ENCODE measurements around the gene C10orf88.

C10orf88 gene

GRCh38 chr10:122953902-122954730 lies at the start of gene C10orf88:
Gene C10orf88, minus strand, starts transcription at chr10:122954227. Its CDS starts 49 bp downstream, at chr10:122954178.
- DNase-seq (ENCODE audit: insufficient read length, low spot score) (peak; percentile 77), FAIRE-seq (peak; percentile 86)
- TF ChIP-seq POLR2A (IDR thresholded peaks at IDR 0.05; ENCODE audit: low read depth, low read length), result no peak

GRCh38 chr10:123001370-123001769 lies 47.3 kb upstream of the C10orf88 start:
- TF ChIP-seq POLR2A (IDR thresholded peaks at IDR 0.05; ENCODE audit: low read depth, low read length), result no peak
- FAIRE-seq, result no peak
- no peak for DNase-seq (ENCODE audit: insufficient read length, low spot score)

GRCh38 chr10:123000155-123000554 lies 46.1 kb upstream of the C10orf88 start:
- DNase-seq (ENCODE audit: insufficient read length, low spot score) (no peak), FAIRE-seq (no peak)
- no peak for TF ChIP-seq POLR2A (IDR thresholded peaks at IDR 0.05; ENCODE audit: low read depth, low read length)

GRCh38 chr10:122999347-122999746 lies 45.3 kb upstream of the C10orf88 start:
- TF ChIP-seq POLR2A (IDR thresholded peaks at IDR 0.05; ENCODE audit: low read depth, low read length), result no peak
- FAIRE-seq (no peak), DNase-seq (ENCODE audit: insufficient read length, low spot score) (no peak)

- no peak for DNase-seq (ENCODE audit: insufficient read length, low spot score)
- no peak for FAIRE-seq
- no peak for TF ChIP-seq POLR2A (IDR thresholded peaks at IDR 0.05; ENCODE audit: low read depth, low read length)
Observed at GRCh38 chr10:122998934-122999333, 44.9 kb upstream of the C10orf88 start.

- DNase-seq (ENCODE audit: insufficient read length, low spot score) (no peak), FAIRE-seq (no peak)
- TF ChIP-seq POLR2A (IDR thresholded peaks at IDR 0.05; ENCODE audit: low read depth, low read length), result no peak
Observed at GRCh38 chr10:122998360-122998917, 44.4 kb upstream of the C10orf88 start.

- no peak for FAIRE-seq
- no peak for TF ChIP-seq POLR2A (IDR thresholded peaks at IDR 0.05; ENCODE audit: low read depth, low read length)
- no peak for DNase-seq (ENCODE audit: insufficient read length, low spot score)
Observed at GRCh38 chr10:122997864-122998263, 43.8 kb upstream of the C10orf88 start.

GRCh38 chr10:122995936-122996335 lies 41.9 kb upstream of the C10orf88 start:
- TF ChIP-seq POLR2A (IDR thresholded peaks at IDR 0.05; ENCODE audit: low read depth, low read length), result no peak
- FAIRE-seq (no peak), DNase-seq (ENCODE audit: insufficient read length, low spot score) (no peak)

- DNase-seq (ENCODE audit: insufficient read length, low spot score) (no peak), FAIRE-seq (no peak)
- no peak for TF ChIP-seq POLR2A (IDR thresholded peaks at IDR 0.05; ENCODE audit: low read depth, low read length)
Observed at GRCh38 chr10:122993797-122994336, 39.8 kb upstream of the C10orf88 start.

- DNase-seq (ENCODE audit: insufficient read length, low spot score) (no peak), FAIRE-seq (no peak)
- TF ChIP-seq POLR2A (IDR thresholded peaks at IDR 0.05; ENCODE audit: low read depth, low read length), result no peak
Observed at GRCh38 chr10:122992031-122992585, 38.1 kb upstream of the C10orf88 start.

GRCh38 chr10:122990278-122990677 lies 36.3 kb upstream of the C10orf88 start:
- FAIRE-seq, result no peak
- DNase-seq (ENCODE audit: insufficient read length, low spot score), result no peak
- TF ChIP-seq POLR2A (IDR thresholded peaks at IDR 0.05; ENCODE audit: low read depth, low read length), result no peak

- no peak for FAIRE-seq
- no peak for DNase-seq (ENCODE audit: insufficient read length, low spot score)
- TF ChIP-seq POLR2A (IDR thresholded peaks at IDR 0.05; ENCODE audit: low read depth, low read length), result no peak
Observed at GRCh38 chr10:122988501-122988900, 34.5 kb upstream of the C10orf88 start.

- TF ChIP-seq POLR2A (IDR thresholded peaks at IDR 0.05; ENCODE audit: low read depth, low read length), result no peak
- FAIRE-seq, result no peak
- no peak for DNase-seq (ENCODE audit: insufficient read length, low spot score)
Observed at GRCh38 chr10:122986335-122986734, 32.3 kb upstream of the C10orf88 start.

- DNase-seq (ENCODE audit: insufficient read length, low spot score) (no peak), FAIRE-seq (no peak)
- TF ChIP-seq POLR2A (IDR thresholded peaks at IDR 0.05; ENCODE audit: low read depth, low read length), result no peak
Observed at GRCh38 chr10:122984708-122985107, 30.7 kb upstream of the C10orf88 start.
